MM.1S (cell line): ENCODE results near the gene EIF3I.

Experiments used
- DNase-seq: peaks from one replicate; pipeline ENCODE4 v3.0.0-alpha.2; 2015
- H2AFZ ChIP-seq: fragments of 300-600 bp; sonication (generic); 2 replicates; pipeline ENCODE4 v1.6.0; 2016; ENCODE audit warnings: antibody characterized with exemption, low read length
- H3F3A ChIP-seq: fragments of 300-600 bp; sonication (generic); 2 replicates; pipeline ENCODE4 v1.6.1; 2016; ENCODE audit warnings: mild to moderate bottlenecking, antibody characterized with exemption, low read length, moderate library complexity, mixed read lengths; ENCODE audit not compliant: insufficient read depth
- H3K27ac ChIP-seq: fragments of 300-600 bp; sonication (generic); 2 replicates; pipeline ENCODE4 v1.5.1; 2016; ENCODE audit warnings: mild to moderate bottlenecking, low read length
- H3K27me3 ChIP-seq: fragments of 300-600 bp; sonication (generic); replicated peaks from 2 replicates; pipeline ENCODE4 v1.6.0; 2016; ENCODE audit warnings: low read length; ENCODE audit not compliant: insufficient read depth
- H3K36me3 ChIP-seq: fragments of 300-600 bp; sonication (generic); replicated peaks from 2 replicates; pipeline ENCODE4 v1.6.1; 2016; ENCODE audit warnings: mild to moderate bottlenecking, low read length, mixed read lengths; ENCODE audit not compliant: insufficient read depth
- H3K4me1 ChIP-seq: fragments of 300-600 bp; sonication (generic); 2 replicates; pipeline ENCODE4 v1.6.1; 2016; ENCODE audit warnings: low read length, mixed read lengths
- H3K4me2 ChIP-seq: fragments of 300-600 bp; sonication (generic); 2 replicates; pipeline ENCODE4 v1.6.0; 2016; ENCODE audit warnings: low read depth, low read length
- H3K4me3 ChIP-seq: fragments of 300-600 bp; sonication (generic); 2 replicates; pipeline ENCODE4 v1.5.1; 2016; ENCODE audit warnings: low read length, mixed read lengths
- H3K79me2 ChIP-seq: fragments of 300-600 bp; sonication (generic); 2 replicates; pipeline ENCODE4 v1.6.1; 2016; ENCODE audit warnings: mixed run types, low read length, mixed read lengths
- H3K9ac ChIP-seq: fragments of 300-600 bp; sonication (generic); 2 replicates; pipeline ENCODE4 v1.6.1; 2016; ENCODE audit warnings: low read length, mixed read lengths
- H3K9me2 ChIP-seq: fragments of 300-600 bp; sonication (generic); replicated peaks from 2 replicates; pipeline ENCODE4 v1.6.1; 2016; ENCODE audit warnings: mild to moderate bottlenecking, low read length, mixed read lengths; ENCODE audit not compliant: insufficient read depth
- H3K9me3 ChIP-seq: fragments of 300-600 bp; sonication (generic); replicated peaks from 2 replicates; pipeline ENCODE4 v1.6.1; 2016; ENCODE audit warnings: mild to moderate bottlenecking, low read length, mixed read lengths; ENCODE audit not compliant: insufficient read depth
- H4K20me1 ChIP-seq: fragments of 300-600 bp; sonication (generic); 2 replicates; pipeline ENCODE4 v1.6.1; 2016; ENCODE audit warnings: mild to moderate bottlenecking, low read length, moderate library complexity, mixed read lengths; ENCODE audit not compliant: insufficient read depth
- CTCF ChIP-seq: fragments of 300-600 bp; sonication (generic); IDR thresholded peaks from 2 replicates; pipeline ENCODE4 v1.5.1; 2016; ENCODE audit warnings: antibody characterized with exemption, low read length, mixed read lengths
- EZH2 ChIP-seq: fragments of 300-600 bp; sonication (generic); optimal IDR thresholded peaks from 2 replicates; pipeline ENCODE3; 2017; ENCODE audit warnings: low read depth, mild to moderate bottlenecking, antibody characterized with exemption, low read length, mixed read lengths
- EZH2phosphoT487 ChIP-seq: fragments of 300-600 bp; sonication (generic); IDR thresholded peaks from 2 replicates; pipeline ENCODE4 v1.6.1; 2018; ENCODE audit warnings: antibody characterized with exemption, low read length

The EIF3I gene

GRCh38 chr1:32187850-32188249 is 34.4 kb upstream of the EIF3I start:
- no peak overlapping the region for H2AFZ ChIP-seq
- TF ChIP-seq EZH2phosphoT487 (no peak), EZH2 (no peak), CTCF (no peak)
- H3K4me2 ChIP-seq, result no peak overlapping the region
- no peaks in the 10 kb centered on the region for H4K20me1 ChIP-seq
- H3K27me3 ChIP-seq, result no peaks in the 10 kb centered on the region
- H3K4me3 ChIP-seq, result no peak overlapping the region
- H3K9me3 ChIP-seq, result no peaks in the 10 kb centered on the region
- no peak overlapping the region for H3K27ac ChIP-seq
- H3K9me2 ChIP-seq, result no peaks in the 10 kb centered on the region
- no peaks in the 10 kb centered on the region for H3K4me1 ChIP-seq
- no peaks in the 10 kb centered on the region for H3F3A ChIP-seq
- H3K79me2 ChIP-seq, result peaks cover 51% of the 10 kb centered on the region
- no peak for DNase-seq
- peaks cover 36% of the 10 kb centered on the region for H3K36me3 ChIP-seq
- H3K9ac ChIP-seq, result no peak overlapping the region

- Histone ChIP-seq H3K36me3 (peaks cover 31% of the 10 kb centered on the region), H3K9ac (no peak overlapping the region), H3K9me2 (no peaks in the 10 kb centered on the region), H3K27ac (no peak overlapping the region), H3K27me3 (no peaks in the 10 kb centered on the region), H3K4me2 (no peak overlapping the region), H2AFZ (no peak overlapping the region), H3F3A (peaks cover 15% of the 10 kb centered on the region; the same call in 1 of the 2 replicates), H4K20me1 (peaks cover 17% of the 10 kb centered on the region), H3K79me2 (peaks cover 14% of the 10 kb centered on the region), H3K4me3 (no peak overlapping the region), H3K4me1 (peaks cover 30% of the 10 kb centered on the region), H3K9me3 (no peaks in the 10 kb centered on the region)
- TF ChIP-seq EZH2phosphoT487, result no peak
- TF ChIP-seq EZH2, result no peak
- TF ChIP-seq CTCF, result no peak
- DNase-seq, result no peak
Measured at GRCh38 chr1:32192220-32192948, 29.8 kb upstream of the EIF3I start.

- H3K27ac ChIP-seq, result no peak overlapping the region
- peaks cover 21% of the 10 kb centered on the region for H4K20me1 ChIP-seq
- peaks cover 34% of the 10 kb centered on the region for H3K4me1 ChIP-seq
- no peaks in the 10 kb centered on the region for H3K9me3 ChIP-seq
- H3K27me3 ChIP-seq, result 0 out of 2 replicates have a peak, but pooled peaks cover under 1% of the 10 kb centered on the region
- no peak overlapping the region for H3K4me2 ChIP-seq
- TF ChIP-seq EZH2, result no peak
- TF ChIP-seq EZH2phosphoT487, result no peak
- TF ChIP-seq CTCF, result no peak
- H3K9me2 ChIP-seq, result no peaks in the 10 kb centered on the region
- no peak overlapping the region for H3K9ac ChIP-seq
- peaks cover 19% of the 10 kb centered on the region for H3F3A ChIP-seq
- H3K36me3 ChIP-seq, result peaks cover 22% of the 10 kb centered on the region
- no peak for DNase-seq
- no peak overlapping the region for H3K4me3 ChIP-seq
- peaks cover 8% of the 10 kb centered on the region; the same call in 1 of the 2 replicates for H3K79me2 ChIP-seq
- no peak overlapping the region for H2AFZ ChIP-seq
Measured at GRCh38 chr1:32194984-32195383, 27.2 kb upstream of the EIF3I start.
